H9 (cell line): ENCODE data around the gene FHOD1. TPM values are rescaled to one million over a fixed set of nuclear protein-coding genes. Genes with fewer than 3 reads are reported as not detected.

ENCODE experiments used
- DNase-seq: peaks from one replicate; pipeline ENCODE4 v3.0.0-alpha.2; 2017
- H2AFZ ChIP-seq: one replicate; pipeline ENCODE4 v1.6.1; 2013; ENCODE audit warnings: mild to moderate bottlenecking, low read length, control low read depth, moderate library complexity
- H2AK5ac ChIP-seq: 2 replicates; pipeline ENCODE4 v1.6.1; 2013; ENCODE audit warnings: low read length, control low read depth, mixed read lengths; ENCODE audit not compliant: insufficient read length
- H2BK120ac ChIP-seq: one replicate; pipeline ENCODE4 v1.6.1; 2013; ENCODE audit warnings: low read depth, mild to moderate bottlenecking, low read length, control low read depth, inconsistent platforms; ENCODE audit not compliant: poor library complexity, severe bottlenecking
- H2BK12ac ChIP-seq: 2 replicates; pipeline ENCODE4 v1.6.1; 2013; ENCODE audit warnings: low read length, control low read depth, mixed read lengths, low read depth; ENCODE audit not compliant: insufficient read length
- H2BK15ac ChIP-seq: 2 replicates; pipeline ENCODE4 v1.6.1; 2013; ENCODE audit warnings: low read depth, low read length, control low read depth
- H2BK20ac ChIP-seq: one replicate; pipeline ENCODE4 v1.6.1; 2013; ENCODE audit warnings: low read depth, mild to moderate bottlenecking, low read length, control low read depth, inconsistent platforms; ENCODE audit not compliant: poor library complexity, severe bottlenecking
- H2BK5ac ChIP-seq: 2 replicates; pipeline ENCODE4 v1.6.1; 2013; ENCODE audit warnings: low read length, control low read depth, mixed read lengths; ENCODE audit not compliant: insufficient read length
- H3K14ac ChIP-seq: 2 replicates; pipeline ENCODE4 v1.6.1; 2013; ENCODE audit warnings: low read length, control low read depth; ENCODE audit not compliant: insufficient read depth
- H3K18ac ChIP-seq: 2 replicates; pipeline ENCODE4 v1.6.1; 2013; ENCODE audit warnings: low read depth, mild to moderate bottlenecking, mixed read lengths, low read length, control low read depth; ENCODE audit not compliant: insufficient read length
- H3K23ac ChIP-seq: 2 replicates; pipeline ENCODE4 v1.6.1; 2013; ENCODE audit warnings: low read length, control low read depth, mixed read lengths, low read depth; ENCODE audit not compliant: insufficient read length
- H3K23me2 ChIP-seq: 2 replicates; pipeline ENCODE4 v1.6.1; 2013; ENCODE audit warnings: low read depth, mild to moderate bottlenecking, mixed read lengths, low read length, control low read depth; ENCODE audit not compliant: insufficient read length, poor library complexity, severe bottlenecking
- H3K27ac ChIP-seq: 2 replicates; pipeline ENCODE4 v1.5.1; 2013; ENCODE audit warnings: low read length, control low read depth, mixed read lengths, low read depth; ENCODE audit not compliant: insufficient read length
- H3K27me3 ChIP-seq: 2 replicates; pipeline ENCODE4 v1.6.1; 2013; ENCODE audit warnings: low read length, control low read depth, inconsistent platforms; ENCODE audit not compliant: insufficient read depth
- H3K4ac ChIP-seq: 2 replicates; pipeline ENCODE4 v1.6.1; 2013; ENCODE audit warnings: low read depth, mild to moderate bottlenecking, control low read depth, inconsistent platforms, low read length, moderate library complexity
- H3K4me1 ChIP-seq: 2 replicates; pipeline ENCODE4 v1.6.1; 2013; ENCODE audit warnings: low read length, control low read depth, inconsistent platforms; ENCODE audit not compliant: insufficient read depth
- H3K4me2 ChIP-seq: 2 replicates; pipeline ENCODE4 v1.6.1; 2013; ENCODE audit warnings: low read length, control low read depth, mixed read lengths; ENCODE audit not compliant: insufficient read length, insufficient read depth
- H3K56ac ChIP-seq: 2 replicates; pipeline ENCODE4 v1.6.1; 2013; ENCODE audit warnings: low read depth, mild to moderate bottlenecking, mixed read lengths, low read length, control low read depth; ENCODE audit not compliant: insufficient read length
- H3K79me1 ChIP-seq: 2 replicates; pipeline ENCODE4 v1.6.1; 2013; ENCODE audit warnings: low read depth, mild to moderate bottlenecking, moderate library complexity, low read length, control low read depth, inconsistent platforms; ENCODE audit not compliant: insufficient read depth, poor library complexity, severe bottlenecking
- H3K79me2 ChIP-seq: 2 replicates; pipeline ENCODE4 v1.6.1; 2013; ENCODE audit warnings: low read length, control low read depth, inconsistent platforms; ENCODE audit not compliant: insufficient read depth
- H3K9ac ChIP-seq: 2 replicates; pipeline ENCODE4 v1.6.1; 2013; ENCODE audit warnings: low read length, control low read depth, mixed read lengths; ENCODE audit not compliant: insufficient read length; ENCODE audit errors: extremely low read depth
- H3K9me3 ChIP-seq: one replicate; pipeline ENCODE4 v1.6.1; 2013; ENCODE audit warnings: low read depth, low read length, inconsistent platforms; ENCODE audit not compliant: control insufficient read depth
- H3T11ph ChIP-seq: one replicate; pipeline ENCODE4 v1.6.1; 2013; ENCODE audit warnings: mild to moderate bottlenecking, low read length, control low read depth, inconsistent platforms
- H4K20me1 ChIP-seq: one replicate; pipeline ENCODE4 v1.6.1; 2013; ENCODE audit not compliant: control insufficient read depth, insufficient read length, insufficient read depth
- H4K5ac ChIP-seq: 2 replicates; pipeline ENCODE4 v1.6.1; 2013; ENCODE audit warnings: low read depth, mild to moderate bottlenecking, mixed read lengths, low read length, control low read depth; ENCODE audit not compliant: insufficient read length
- H4K8ac ChIP-seq: replicated peaks from 2 replicates; pipeline ENCODE4 v1.6.1; 2013; ENCODE audit warnings: low read length, control low read depth, mixed read lengths, low read depth; ENCODE audit not compliant: insufficient read length
- H4K91ac ChIP-seq: 2 replicates; pipeline ENCODE4 v1.6.1; 2013; ENCODE audit warnings: low read depth, mild to moderate bottlenecking, moderate library complexity, mixed read lengths, low read length, control low read depth; ENCODE audit not compliant: insufficient read length
- H3K27ac Mint-ChIP-seq, 3 experiments: 2 replicates in 2 of 3; 3 replicates in 1 of 3; pipeline ENCODE4 v1.8.0; 2020 to 2021; ENCODE audit warnings: mixed read lengths in 3 of 3, mild to moderate bottlenecking in 1 of 3, moderate library complexity in 1 of 3
- H3K27me3 Mint-ChIP-seq: 2 replicates; pipeline ENCODE4 v1.8.0; 2021; ENCODE audit warnings: low read depth, mild to moderate bottlenecking, moderate library complexity, mixed read lengths
- H3K36me3 Mint-ChIP-seq, 3 experiments: 2 replicates in 2 of 3; 3 replicates in 1 of 3; pipeline ENCODE4 v1.8.0; 2020 to 2021; ENCODE audit warnings: low read depth in 3 of 3, mixed read lengths in 3 of 3; ENCODE audit not compliant: insufficient read depth in 1 of 3
- H3K4me1 Mint-ChIP-seq, 2 experiments: 2 replicates each; pipeline ENCODE4 v1.8.0; 2020; ENCODE audit warnings: mixed read lengths in 2 of 2
- H3K4me3 Mint-ChIP-seq, 2 experiments: 2 replicates in 1 of 2; 3 replicates in 1 of 2; pipeline ENCODE4 v1.8.0; 2020 to 2021; ENCODE audit warnings: mild to moderate bottlenecking in 2 of 2, mixed read lengths in 2 of 2, moderate library complexity in 1 of 2
- H3K9me3 Mint-ChIP-seq, 2 experiments: 2 replicates in 1 of 2; 3 replicates in 1 of 2; pipeline ENCODE4 v1.8.0; 2020; ENCODE audit warnings: mild to moderate bottlenecking in 2 of 2, mixed read lengths in 2 of 2, moderate library complexity in 1 of 2
- WGBS: extraction: QIAGEN DNeasy Blood & Tissue Kit; methylation state at CpG from one replicate; pipeline ENCODE4 v1.1.7; 2013; ENCODE audit warnings: missing lambda C conversion rate, low lambda C conversion rate, mixed read lengths; ENCODE audit not compliant: insufficient read length; ENCODE audit errors: extremely low coverage; 5-methylcytosine and 5-hydroxymethylcytosine counted together
- total RNA-seq: library from RNA; stranded (reverse); gene quantifications from 2 replicates; pipeline ENCODE4 v1.2.1, GENCODE V29; 2021
- TF ChIP-seq, protein P1 (sequence below): fragments of 200-600 bp; sonication (generic); conservative IDR thresholded peaks from 3 replicates; pipeline ENCODE4 v1.8.0; 2021; ENCODE audit warnings: antibody characterized with exemption, mild to moderate bottlenecking

The FHOD1 gene
- total RNA-seq, 1 experiment from 2014 or later, result 67.0 TPM

DNA sequence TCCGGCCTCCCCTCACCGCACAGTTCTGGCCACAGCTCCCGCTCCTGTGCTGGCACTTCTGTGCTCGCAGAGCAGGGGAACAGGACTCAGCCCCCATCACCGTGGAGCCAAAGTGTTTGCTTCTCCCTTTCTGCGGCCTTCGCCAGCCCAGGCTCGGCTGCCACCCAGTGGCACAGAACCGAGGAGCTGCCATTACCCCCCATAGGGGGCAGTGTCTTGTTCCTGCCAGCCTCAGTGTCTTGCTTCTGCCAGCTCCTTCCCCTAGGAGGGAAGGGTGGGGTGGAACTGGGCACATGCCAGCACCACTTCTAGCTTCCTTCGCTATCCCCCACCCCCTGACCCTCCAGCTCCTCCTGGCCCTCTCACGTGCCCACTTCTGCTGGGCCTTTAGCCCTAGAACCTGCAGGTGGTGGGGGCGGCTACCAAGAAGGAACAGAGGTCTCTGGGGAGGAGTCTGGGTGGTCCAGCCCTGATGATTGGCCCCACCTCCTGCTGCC lies 49.0 kb downstream of the FHOD1 start:
- Mint-ChIP-seq H3K4me1 (peaks cover 8 to 19% of the 10 kb centered on the region in 2 experiments), H3K9me3 (no peaks in the 10 kb centered on the region), H3K36me3 (peaks cover 37 to 73% (median 53%) of the 10 kb centered on the region in 3 experiments), H3K4me3 (peak overlapping the region; percentile 10 to 62; a peak in 3 of 5 replicates), H3K27me3 (0 out of 2 replicates have a peak, but pooled peaks cover 2% of the 10 kb centered on the region), H3K27ac (0 out of 7 replicates have a peak overlapping the region, but pooled peaks of 1 of the 3 experiments have one; percentile 66)
- H3T11ph ChIP-seq, result no peak overlapping the region
- DNase-seq, result peak; percentile 79
- no peak overlapping the region for H4K91ac ChIP-seq
- WGBS, result no CpG with 5 or more reads among the region's 12 CpGs
- TF ChIP-seq, protein P1, sequence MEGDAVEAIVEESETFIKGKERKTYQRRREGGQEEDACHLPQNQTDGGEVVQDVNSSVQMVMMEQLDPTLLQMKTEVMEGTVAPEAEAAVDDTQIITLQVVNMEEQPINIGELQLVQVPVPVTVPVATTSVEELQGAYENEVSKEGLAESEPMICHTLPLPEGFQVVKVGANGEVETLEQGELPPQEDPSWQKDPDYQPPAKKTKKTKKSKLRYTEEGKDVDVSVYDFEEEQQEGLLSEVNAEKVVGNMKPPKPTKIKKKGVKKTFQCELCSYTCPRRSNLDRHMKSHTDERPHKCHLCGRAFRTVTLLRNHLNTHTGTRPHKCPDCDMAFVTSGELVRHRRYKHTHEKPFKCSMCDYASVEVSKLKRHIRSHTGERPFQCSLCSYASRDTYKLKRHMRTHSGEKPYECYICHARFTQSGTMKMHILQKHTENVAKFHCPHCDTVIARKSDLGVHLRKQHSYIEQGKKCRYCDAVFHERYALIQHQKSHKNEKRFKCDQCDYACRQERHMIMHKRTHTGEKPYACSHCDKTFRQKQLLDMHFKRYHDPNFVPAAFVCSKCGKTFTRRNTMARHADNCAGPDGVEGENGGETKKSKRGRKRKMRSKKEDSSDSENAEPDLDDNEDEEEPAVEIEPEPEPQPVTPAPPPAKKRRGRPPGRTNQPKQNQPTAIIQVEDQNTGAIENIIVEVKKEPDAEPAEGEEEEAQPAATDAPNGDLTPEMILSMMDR, result peak; percentile 70
- H2BK20ac ChIP-seq, result no peak overlapping the region
- peaks cover 3% of the 10 kb centered on the region; the same call in 1 of the 2 replicates for H3K79me2 ChIP-seq
- H2BK15ac ChIP-seq, result no peak overlapping the region
- no peak overlapping the region for H3K23ac ChIP-seq
- peaks cover 3% of the 10 kb centered on the region for H3K79me1 ChIP-seq
- H4K8ac ChIP-seq, result no peak overlapping the region
- H4K5ac ChIP-seq, result no peak overlapping the region
- H2BK120ac ChIP-seq, result no peak overlapping the region
- H3K14ac ChIP-seq, result no peak overlapping the region
- no peak overlapping the region for H2BK12ac ChIP-seq
- no peak overlapping the region for H2AK5ac ChIP-seq
- H3K27me3 ChIP-seq, result no peaks in the 10 kb centered on the region
- no peak overlapping the region for H2BK5ac ChIP-seq
- no peaks in the 10 kb centered on the region for H3K23me2 ChIP-seq
- peak overlapping the region; percentile 47 for H3K4me2 ChIP-seq
- H2AFZ ChIP-seq, result no peak overlapping the region
- no peaks in the 10 kb centered on the region for H4K20me1 ChIP-seq
- no peaks in the 10 kb centered on the region for H3K4me1 ChIP-seq
- no peak overlapping the region for H3K4ac ChIP-seq
- no peak overlapping the region for H3K56ac ChIP-seq
- H3K9ac ChIP-seq, result no peak overlapping the region
- no peak overlapping the region for H3K18ac ChIP-seq
- no peaks in the 10 kb centered on the region for H3K9me3 ChIP-seq
- H3K27ac ChIP-seq, result no peak overlapping the region
